ENCODE measurements around the gene NPEPL1.

GRCh38 chr20:58710481-58711265 lies 18.1 kb downstream of the NPEPL1 start:
- no peak for TF ChIP-seq CTCF (IDR thresholded peaks at IDR 0.05)
- no peak for TF ChIP-seq POLR2A (IDR thresholded peaks at IDR 0.05)

Measured in breast epithelium (tissue), 3 donors.